ENCODE results near the gene TRIM4.

DNA sequence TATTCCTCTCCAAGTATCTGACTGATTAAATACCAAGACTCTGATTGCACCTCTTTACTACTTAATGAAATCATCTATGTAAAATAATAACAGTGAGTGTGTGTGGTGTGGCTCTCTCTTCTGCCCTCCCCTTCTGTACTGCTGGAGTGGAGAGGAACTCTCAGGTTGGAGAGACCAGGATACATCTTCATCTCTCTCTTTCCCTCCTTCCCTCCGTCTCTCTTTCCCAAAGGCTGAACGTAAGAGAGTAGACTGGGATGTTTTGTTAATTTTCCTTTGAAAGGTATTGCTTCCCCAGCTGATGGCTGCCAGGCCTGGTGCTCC, 10.4 kb upstream of the TRIM4 start:
- TF ChIP-seq, protein P1, sequence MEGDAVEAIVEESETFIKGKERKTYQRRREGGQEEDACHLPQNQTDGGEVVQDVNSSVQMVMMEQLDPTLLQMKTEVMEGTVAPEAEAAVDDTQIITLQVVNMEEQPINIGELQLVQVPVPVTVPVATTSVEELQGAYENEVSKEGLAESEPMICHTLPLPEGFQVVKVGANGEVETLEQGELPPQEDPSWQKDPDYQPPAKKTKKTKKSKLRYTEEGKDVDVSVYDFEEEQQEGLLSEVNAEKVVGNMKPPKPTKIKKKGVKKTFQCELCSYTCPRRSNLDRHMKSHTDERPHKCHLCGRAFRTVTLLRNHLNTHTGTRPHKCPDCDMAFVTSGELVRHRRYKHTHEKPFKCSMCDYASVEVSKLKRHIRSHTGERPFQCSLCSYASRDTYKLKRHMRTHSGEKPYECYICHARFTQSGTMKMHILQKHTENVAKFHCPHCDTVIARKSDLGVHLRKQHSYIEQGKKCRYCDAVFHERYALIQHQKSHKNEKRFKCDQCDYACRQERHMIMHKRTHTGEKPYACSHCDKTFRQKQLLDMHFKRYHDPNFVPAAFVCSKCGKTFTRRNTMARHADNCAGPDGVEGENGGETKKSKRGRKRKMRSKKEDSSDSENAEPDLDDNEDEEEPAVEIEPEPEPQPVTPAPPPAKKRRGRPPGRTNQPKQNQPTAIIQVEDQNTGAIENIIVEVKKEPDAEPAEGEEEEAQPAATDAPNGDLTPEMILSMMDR (IDR thresholded peaks at IDR 0.05): no peak
- no peak for TF ChIP-seq EP300 (IDR thresholded peaks at IDR 0.05)
